ENCODE data around the gene YWHAH. TPM values are rescaled to one million over a fixed set of nuclear protein-coding genes. Genes with fewer than 3 reads are reported as not detected.
"Not testable (repeated sequence)": the region's sequence is repeated elsewhere in the genome, so short reads cannot be mapped to it uniquely, and the experiment has no call there.

The YWHAH gene
- total RNA-seq, 1 donor from 2014 or later, result 250 TPM

DNA sequence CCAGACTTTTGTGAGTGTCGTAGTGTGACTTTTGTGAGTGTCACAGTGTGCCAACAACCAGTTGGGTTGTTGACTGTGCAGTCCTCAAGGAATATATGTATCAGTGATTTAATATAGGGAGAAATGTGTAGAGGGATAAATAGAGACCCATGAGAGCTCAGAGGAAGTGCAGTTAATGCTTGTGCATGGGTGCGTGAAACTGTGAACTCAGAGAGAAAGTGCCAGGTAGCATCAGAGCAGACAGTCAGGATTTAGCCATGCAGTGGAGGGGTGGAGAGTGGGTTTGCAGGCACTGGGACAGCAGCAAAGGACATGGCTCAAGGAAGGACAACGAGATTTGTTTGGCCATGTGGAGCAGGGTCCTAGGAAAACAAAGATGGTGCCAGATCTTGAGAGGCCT lies 33.6 kb downstream of the YWHAH start:
- no peaks in the 10 kb centered on the region for H3K9me3 Mint-ChIP-seq (ENCODE audit: unreplicated experiment)
- TF ChIP-seq, protein P1, sequence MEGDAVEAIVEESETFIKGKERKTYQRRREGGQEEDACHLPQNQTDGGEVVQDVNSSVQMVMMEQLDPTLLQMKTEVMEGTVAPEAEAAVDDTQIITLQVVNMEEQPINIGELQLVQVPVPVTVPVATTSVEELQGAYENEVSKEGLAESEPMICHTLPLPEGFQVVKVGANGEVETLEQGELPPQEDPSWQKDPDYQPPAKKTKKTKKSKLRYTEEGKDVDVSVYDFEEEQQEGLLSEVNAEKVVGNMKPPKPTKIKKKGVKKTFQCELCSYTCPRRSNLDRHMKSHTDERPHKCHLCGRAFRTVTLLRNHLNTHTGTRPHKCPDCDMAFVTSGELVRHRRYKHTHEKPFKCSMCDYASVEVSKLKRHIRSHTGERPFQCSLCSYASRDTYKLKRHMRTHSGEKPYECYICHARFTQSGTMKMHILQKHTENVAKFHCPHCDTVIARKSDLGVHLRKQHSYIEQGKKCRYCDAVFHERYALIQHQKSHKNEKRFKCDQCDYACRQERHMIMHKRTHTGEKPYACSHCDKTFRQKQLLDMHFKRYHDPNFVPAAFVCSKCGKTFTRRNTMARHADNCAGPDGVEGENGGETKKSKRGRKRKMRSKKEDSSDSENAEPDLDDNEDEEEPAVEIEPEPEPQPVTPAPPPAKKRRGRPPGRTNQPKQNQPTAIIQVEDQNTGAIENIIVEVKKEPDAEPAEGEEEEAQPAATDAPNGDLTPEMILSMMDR (IDR thresholded peaks at IDR 0.05; ENCODE audit: partially characterized antibody, unreplicated experiment), result no peak
- peaks cover 2% of the 10 kb centered on the region for H3K27me3 Mint-ChIP-seq (ENCODE audit: unreplicated experiment)
- H3K27ac Mint-ChIP-seq (ENCODE audit: unreplicated experiment), result no peak overlapping the region
- H3K4me1 Mint-ChIP-seq (ENCODE audit: low read depth, unreplicated experiment), result no peaks in the 10 kb centered on the region
- no peaks in the 10 kb centered on the region for H3K36me3 Mint-ChIP-seq (ENCODE audit: unreplicated experiment)
- DNase-seq, result no peak
- H3K4me3 Mint-ChIP-seq (ENCODE audit: unreplicated experiment), result no peak overlapping the region

- Mint-ChIP-seq H3K4me3 (ENCODE audit: unreplicated experiment) (no peak overlapping the region), H3K9me3 (ENCODE audit: unreplicated experiment) (no peaks in the 10 kb centered on the region), H3K27me3 (ENCODE audit: unreplicated experiment) (peaks cover 2% of the 10 kb centered on the region), H3K27ac (ENCODE audit: unreplicated experiment) (no peak overlapping the region), H3K36me3 (ENCODE audit: unreplicated experiment) (no peaks in the 10 kb centered on the region), H3K4me1 (ENCODE audit: low read depth, unreplicated experiment) (no peaks in the 10 kb centered on the region)
- DNase-seq, result no peak
- TF ChIP-seq, protein P1 (IDR thresholded peaks at IDR 0.05; ENCODE audit: partially characterized antibody, unreplicated experiment), result no peak
Measured at GRCh38 chr22:31980628-31981027, 36.3 kb downstream of the YWHAH start.

- not testable (repeated sequence) for H3K27me3 Mint-ChIP-seq (ENCODE audit: unreplicated experiment); H3K9me3 Mint-ChIP-seq (ENCODE audit: unreplicated experiment); H3K4me1 Mint-ChIP-seq (ENCODE audit: low read depth, unreplicated experiment); H3K36me3 Mint-ChIP-seq (ENCODE audit: unreplicated experiment); H3K4me3 Mint-ChIP-seq (ENCODE audit: unreplicated experiment); DNase-seq; H3K27ac Mint-ChIP-seq (ENCODE audit: unreplicated experiment)
Measured at GRCh38 chr22:31981976-31982375, 37.6 kb downstream of the YWHAH start.

DNA sequence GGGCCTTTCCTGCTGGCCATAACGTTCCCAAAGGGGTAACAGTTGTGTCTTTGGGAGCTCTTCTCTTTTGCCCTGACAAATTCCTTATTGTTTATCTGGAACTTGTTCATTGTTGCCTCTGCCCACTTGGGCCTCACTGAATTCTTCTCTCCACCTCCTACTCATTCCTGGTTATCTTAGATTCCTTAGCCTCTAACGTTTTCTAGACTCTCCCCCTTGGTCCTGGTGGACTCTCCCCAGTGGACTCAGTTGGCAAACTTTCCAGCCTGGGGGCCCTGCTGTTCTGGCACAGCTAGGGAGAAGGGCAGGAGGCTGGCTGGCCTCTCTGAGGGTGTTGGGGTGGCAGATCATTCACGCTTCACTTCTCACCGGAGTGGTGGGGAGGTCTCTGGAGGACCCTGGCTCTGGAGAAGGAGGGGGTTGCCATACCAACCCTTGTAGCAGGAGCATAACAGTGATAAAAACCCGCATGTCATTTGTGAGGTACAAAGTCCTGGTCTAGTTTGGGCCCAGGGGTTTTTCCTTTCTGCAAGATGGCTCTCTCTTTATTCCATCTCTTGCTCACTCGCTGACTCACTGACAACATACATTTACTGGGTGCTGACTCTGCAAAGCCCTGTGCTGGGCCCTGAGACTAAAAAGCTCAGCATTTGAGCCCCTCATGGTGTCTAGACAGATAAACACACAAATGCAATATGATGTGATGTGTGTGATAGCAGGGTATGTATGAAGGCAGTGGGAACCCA lies 39.7 kb downstream of the YWHAH start:
- H3K4me3 Mint-ChIP-seq (ENCODE audit: unreplicated experiment), result no peak overlapping the region
- H3K27ac Mint-ChIP-seq (ENCODE audit: unreplicated experiment), result no peak overlapping the region
- no peaks in the 10 kb centered on the region for H3K4me1 Mint-ChIP-seq (ENCODE audit: low read depth, unreplicated experiment)

DNA sequence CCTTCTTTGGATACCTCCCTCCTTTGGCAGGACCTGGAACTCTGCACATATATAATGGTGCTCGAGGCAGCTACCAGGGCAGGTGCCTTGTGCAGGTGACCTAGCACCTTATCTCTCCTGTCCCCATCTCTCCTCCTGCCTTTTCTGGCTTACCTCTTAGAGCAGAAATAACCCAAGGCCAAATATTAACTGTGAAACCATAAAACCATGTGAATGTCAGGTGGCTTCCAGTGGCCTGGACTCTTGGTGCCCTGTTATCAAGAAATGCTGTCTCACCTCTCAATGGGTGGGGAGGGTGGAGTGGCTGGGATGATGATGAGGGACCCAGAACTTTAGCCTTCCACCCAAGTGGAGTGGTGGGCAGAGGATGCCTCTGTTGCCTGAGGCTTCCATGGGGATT lies 42.9 kb downstream of the YWHAH start:
- DNase-seq, result no peak
- TF ChIP-seq, protein P1 (IDR thresholded peaks at IDR 0.05; ENCODE audit: partially characterized antibody, unreplicated experiment), result no peak
- Mint-ChIP-seq H3K27ac (ENCODE audit: unreplicated experiment) (no peak overlapping the region), H3K36me3 (ENCODE audit: unreplicated experiment) (peaks cover 4% of the 10 kb centered on the region), H3K9me3 (ENCODE audit: unreplicated experiment) (no peaks in the 10 kb centered on the region), H3K4me3 (ENCODE audit: unreplicated experiment) (no peak overlapping the region), H3K27me3 (ENCODE audit: unreplicated experiment) (peaks cover 4% of the 10 kb centered on the region), H3K4me1 (ENCODE audit: low read depth, unreplicated experiment) (no peaks in the 10 kb centered on the region)

More for the DNA sequence above, 39.7 kb downstream of the YWHAH start:
- no peak for DNase-seq
- TF ChIP-seq, protein P1 (IDR thresholded peaks at IDR 0.05; ENCODE audit: partially characterized antibody, unreplicated experiment), result no peak
- Mint-ChIP-seq H3K36me3 (ENCODE audit: unreplicated experiment) (peaks cover 4% of the 10 kb centered on the region), H3K9me3 (ENCODE audit: unreplicated experiment) (no peaks in the 10 kb centered on the region), H3K27me3 (ENCODE audit: unreplicated experiment) (no peaks in the 10 kb centered on the region)
